A549 (cell line): ENCODE measurements around the gene ZNF441. TPM values are rescaled to one million over a fixed set of nuclear protein-coding genes. Genes with fewer than 3 reads are reported as not detected.

Source experiments
- ATAC-seq, 2 experiments: fragments of 200-7000 bp in 1 of 2; fragments of >200 bp in 1 of 2; cut with Nextera tagmentation in 1 of 2; cut with Tn5 transposase in 1 of 2; 3 replicates each; pipeline versions ENCODE4 v1.8.0 to v1.9.1; 2018 to 2020; ENCODE audit warnings: mild to moderate bottlenecking in 1 of 2, moderate library complexity in 1 of 2
- CTCF ChIA-PET: fragments of 300-600 bp; sonication (Branson Sonifier 250); formaldehyde crosslinking; extraction: SDS; loops from one replicate; lab custom pipeline; 2021; ENCODE audit warnings: antibody characterized with exemption, inconsistent platforms; lab: Yijun Ruan, JAX
- POLR2A ChIA-PET: fragments of 350-600 bp; formaldehyde crosslinking; extraction: SDS; loops from one replicate; lab custom pipeline; 2021; ENCODE audit warnings: antibody characterized with exemption, inconsistent platforms; lab: Yijun Ruan, JAX
- DNase-seq, 2 experiments: peaks; one replicate each; pipeline versions ENCODE4 v3.0.0 to v3.0.0-alpha.2; 2011 to 2016; ENCODE audit warnings: low read depth in 1 of 2, low spot score in 1 of 2
- FAIRE-seq: peaks from 2 replicates; lab custom pipeline; 2011; peaks lifted over from hg19 to GRCh38; lab: Jason Lieb, UNC
- H3K27ac ChIP-seq, 2 experiments: fragments of >200 bp; sonication (Bioruptor Twin); formaldehyde crosslinking; 3 replicates each; pipeline ENCODE4 v1.5.1; 2016 to 2017
- H3K4me1 ChIP-seq: fragments of >200 bp; sonication (Bioruptor Twin); formaldehyde crosslinking; 3 replicates; pipeline ENCODE4 v1.6.1; 2016
- H3K4me2 ChIP-seq: fragments of >200 bp; sonication (Bioruptor Twin); formaldehyde crosslinking; 3 replicates; pipeline ENCODE4 v1.6.1; 2016
- H3K4me3 ChIP-seq: fragments of >200 bp; sonication (Bioruptor Twin); formaldehyde crosslinking; 3 replicates; pipeline ENCODE4 v1.5.1; 2016
- H3K9me3 ChIP-seq: fragments of >200 bp; sonication (Bioruptor Twin); formaldehyde crosslinking; 3 replicates; pipeline ENCODE4 v1.6.1; 2016
- BCL3 ChIP-seq: fragments of >200 bp; sonication (Bioruptor Twin); formaldehyde crosslinking; IDR thresholded peaks from 3 replicates; pipeline ENCODE4 v1.6.1; 2016
- CBX8 ChIP-seq: fragments of 200-600 bp; sonication (generic); IDR thresholded peaks from 2 replicates; pipeline ENCODE4 v1.6.1; 2016
- ELK1 ChIP-seq: fragments of 150-350 bp; IDR thresholded peaks from 2 replicates; pipeline ENCODE4 v1.6.1; 2014; ENCODE audit warnings: low read depth, mild to moderate bottlenecking, low read length
- FOSL2 ChIP-seq, 2 experiments: fragments of 450-650 bp in 1 of 2; fragments of >200 bp in 1 of 2; sonication (Bioruptor Twin) in 1 of 2; formaldehyde crosslinking; IDR thresholded peaks; 2 replicates each; pipeline versions ENCODE4 v1.5.0 to v1.6.1; 2016 to 2020; ENCODE audit warnings: mild to moderate bottlenecking in 1 of 2, moderate library complexity in 1 of 2
- FOXS1 ChIP-seq: fragments of 250-450 bp; sonication (Bioruptor Pico); IDR thresholded peaks from 2 replicates; pipeline ENCODE4 v1.5.0; 2020; ENCODE audit warnings: mild to moderate bottlenecking, moderate library complexity
- GATA3 ChIP-seq: IDR thresholded peaks from 2 replicates; pipeline ENCODE4 v1.6.1; 2012; ENCODE audit warnings: borderline replicate concordance
- HEYL ChIP-seq: fragments of 250-450 bp; sonication (Bioruptor Pico); IDR thresholded peaks from 2 replicates; pipeline ENCODE4 v1.8.0; 2021; ENCODE audit warnings: mild to moderate bottlenecking, moderate library complexity
- HMGXB4 ChIP-seq: fragments of 250-450 bp; sonication (Bioruptor Pico); IDR thresholded peaks from 2 replicates; pipeline ENCODE4 v1.5.0; 2021; ENCODE audit warnings: mild to moderate bottlenecking, moderate library complexity, borderline replicate concordance
- KDM5A ChIP-seq: fragments of 200-600 bp; sonication (generic); IDR thresholded peaks from 2 replicates; pipeline ENCODE4 v1.6.1; 2016; ENCODE audit warnings: antibody characterized with exemption, mild to moderate bottlenecking
- MAX ChIP-seq: IDR thresholded peaks from 2 replicates; pipeline ENCODE4 v1.6.1; 2012
- MAZ ChIP-seq: fragments of 150-350 bp; IDR thresholded peaks from 2 replicates; pipeline ENCODE4 v1.6.1; 2014; ENCODE audit warnings: antibody characterized with exemption, low read depth, low read length, borderline replicate concordance
- POLR2AphosphoS2 ChIP-seq: conservative IDR thresholded peaks from 2 replicates; pipeline ENCODE4 v1.6.1; 2012; ENCODE audit warnings: low read length, improper control_type of control experiment, inconsistent platforms
- REST ChIP-seq: fragments of 200-600 bp; sonication (generic); IDR thresholded peaks from 2 replicates; pipeline ENCODE4 v1.6.1; 2016; ENCODE audit warnings: antibody characterized with exemption, mild to moderate bottlenecking, moderate library complexity
- SREBF2 ChIP-seq: fragments of 450-650 bp; IDR thresholded peaks from 2 replicates; pipeline ENCODE4 v1.6.1; 2014; ENCODE audit warnings: mild to moderate bottlenecking, moderate library complexity
- ZC3H11A ChIP-seq: fragments of 450-650 bp; IDR thresholded peaks from 2 replicates; pipeline ENCODE4 v1.6.1; 2014; ENCODE audit warnings: antibody characterized with exemption, mild to moderate bottlenecking
- ZFP36 ChIP-seq: fragments of 450-650 bp; IDR thresholded peaks from 2 replicates; pipeline ENCODE4 v1.6.1; 2014; ENCODE audit warnings: borderline replicate concordance; ENCODE audit not compliant: partially characterized antibody
- WGBS: methylation state at CpG from one replicate; pipeline ENCODE4 v1.1.6; 2017; ENCODE audit errors: missing lambda C conversion rate; 5-methylcytosine and 5-hydroxymethylcytosine counted together
- polyA plus RNA-seq, 4 experiments: library from polyadenylated mRNA; depleted of rRNA in 3 of 4; stranded (reverse); fragments of >200 nt; fragmentation: RNase III in 1 of 4; extraction: RNeasy Plus Mini Kit Qiagen cat#74134 plus additional on column Dnase treatment in 1 of 4; gene quantifications; 2 replicates in 3 of 4; 3 replicates in 1 of 4; pipeline ENCODE4 v1.2.3, GENCODE V29; 2011 to 2017

The ZNF441 gene
- polyA plus RNA-seq, 2 of the 4 experiments (the other 2 are of a cell fraction) = 0.01 TPM

GRCh38 chr19:11806354-11807098 lies 39.7 kb downstream of the ZNF441 start:
- TF ChIP-seq POLR2AphosphoS2 = no peak
- no peak for TF ChIP-seq CBX8
- TF ChIP-seq SREBF2 = no peak
- no peak for TF ChIP-seq BCL3
- TF ChIP-seq ZFP36 = no peak
- TF ChIP-seq ZC3H11A = no peak
- TF ChIP-seq KDM5A = no peak
- TF ChIP-seq HMGXB4 (CRISPR knock-in tag) = no peak
- 11% methylated on average over 11 of the region's 11 CpGs for WGBS
- ATAC-seq (no peak), FAIRE-seq (no peak), DNase-seq (no peak)
- ChIA-PET POLR2A (no interaction called here), CTCF (interaction anchor here (0.6 kb wide), 1 partner anchor 865 kb away, joined by 3 read pairs; no protein-coding TSS in a partner anchor)
- peaks cover 16% of the 10 kb centered on the region; the same call in 1 of the 3 replicates for H3K9me3 ChIP-seq
- H3K4me3 ChIP-seq = no peak overlapping the region
- no peak overlapping the region for H3K27ac ChIP-seq
- no peak overlapping the region for H3K4me2 ChIP-seq
- no peaks in the 10 kb centered on the region for H3K4me1 ChIP-seq

GRCh38 chr19:11807099-11807380 lies 40.2 kb downstream of the ZNF441 start:
- ChIA-PET POLR2A (no interaction called here), CTCF (interaction anchor here (0.6 kb wide), 1 partner anchor 865 kb away, joined by 3 read pairs; no protein-coding TSS in a partner anchor)
- Histone ChIP-seq H3K4me3 (no peak overlapping the region), H3K4me2 (no peak overlapping the region), H3K27ac (no peak overlapping the region), H3K4me1 (no peaks in the 10 kb centered on the region), H3K9me3 (peaks cover 16% of the 10 kb centered on the region; the same call in 1 of the 3 replicates)
- no peak for ATAC-seq
- TF ChIP-seq MAZ (no peak), HEYL (no peak), FOXS1 (CRISPR knock-in tag) (no peak), ELK1 (no peak), FOSL2 (IDR thresholded peaks at IDR 0.05) (no peak), FOSL2 (CRISPR knock-in tag; IDR thresholded peaks at IDR 0.05) (no peak), SREBF2 (no peak), REST (no peak), ZFP36 (no peak), MAX (no peak), GATA3 (no peak), CBX8 (no peak)
- WGBS = 2% methylated on average over 2 of the region's 2 CpGs
- FAIRE-seq = no peak
- DNase-seq = no peak
